ENCODE data around the gene MAMSTR.
"Not testable (repeated sequence)": the region's sequence is repeated elsewhere in the genome, so short reads cannot be mapped to it uniquely, and the experiment has no call there.

The MAMSTR gene, protein sequence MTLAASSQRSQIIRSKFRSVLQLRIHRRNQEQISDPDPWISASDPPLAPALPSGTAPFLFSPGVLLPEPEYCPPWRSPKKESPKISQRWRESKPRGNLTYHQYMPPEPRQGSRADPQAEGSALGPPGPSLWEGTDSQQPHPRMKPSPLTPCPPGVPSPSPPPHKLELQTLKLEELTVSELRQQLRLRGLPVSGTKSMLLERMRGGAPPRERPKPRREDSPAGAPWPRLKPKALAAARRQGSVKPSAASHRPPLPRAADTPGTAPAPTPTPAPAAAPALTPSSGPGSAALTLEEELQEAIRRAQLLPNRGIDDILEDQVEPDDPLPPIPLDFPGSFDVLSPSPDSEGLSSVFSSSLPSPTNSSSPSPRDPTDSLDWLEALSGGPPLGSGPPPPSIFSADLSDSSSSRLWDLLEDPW

GRCh38 chr19:48719263-48720171, at the start of gene MAMSTR:
MAMSTR (minus strand) TSS chr19:48719725; CDS start chr19:48719031, 694 bp downstream.
- H3K4me1 ChIP-seq (ENCODE audit: control insufficient read depth, insufficient read depth, low read length) = peaks cover 25% of the 10 kb centered on the region
- H3K27ac ChIP-seq (ENCODE audit: low read depth, low read length) = no peak within 1 kb of the TSS
- no peaks in the 10 kb centered on the region for H3K9me3 ChIP-seq (ENCODE audit: control insufficient read depth, insufficient read depth, low read length)
- peak within 1 kb of the TSS; percentile 80 for H3K4me3 ChIP-seq (ENCODE audit: low read depth, low read length)
- H3K27me3 ChIP-seq (ENCODE audit: control insufficient read depth, insufficient read depth, low read length) = no peaks in the 10 kb centered on the region
- no peak within 1 kb of the TSS for H3K9ac ChIP-seq (ENCODE audit: low read depth, low read length)
- no peaks in the 10 kb centered on the region for H3K36me3 ChIP-seq (ENCODE audit: control insufficient read depth, insufficient read depth, low read length)

GRCh38 chr19:48768994-48769713, 49.6 kb upstream of the MAMSTR start:
- no peaks in the 10 kb centered on the region for H3K27me3 ChIP-seq (ENCODE audit: control insufficient read depth, insufficient read depth, low read length)
- H3K4me3 ChIP-seq (ENCODE audit: low read depth, low read length) = no peak overlapping the region
- H3K4me1 ChIP-seq (ENCODE audit: control insufficient read depth, insufficient read depth, low read length) = peaks cover 2% of the 10 kb centered on the region; the same call in 1 of the 2 replicates
- H3K36me3 ChIP-seq (ENCODE audit: control insufficient read depth, insufficient read depth, low read length) = no peaks in the 10 kb centered on the region
- H3K9ac ChIP-seq (ENCODE audit: low read depth, low read length) = no peak overlapping the region
- H3K9me3 ChIP-seq (ENCODE audit: control insufficient read depth, insufficient read depth, low read length) = no peaks in the 10 kb centered on the region
- no peak overlapping the region for H3K27ac ChIP-seq (ENCODE audit: low read depth, low read length)

DNA sequence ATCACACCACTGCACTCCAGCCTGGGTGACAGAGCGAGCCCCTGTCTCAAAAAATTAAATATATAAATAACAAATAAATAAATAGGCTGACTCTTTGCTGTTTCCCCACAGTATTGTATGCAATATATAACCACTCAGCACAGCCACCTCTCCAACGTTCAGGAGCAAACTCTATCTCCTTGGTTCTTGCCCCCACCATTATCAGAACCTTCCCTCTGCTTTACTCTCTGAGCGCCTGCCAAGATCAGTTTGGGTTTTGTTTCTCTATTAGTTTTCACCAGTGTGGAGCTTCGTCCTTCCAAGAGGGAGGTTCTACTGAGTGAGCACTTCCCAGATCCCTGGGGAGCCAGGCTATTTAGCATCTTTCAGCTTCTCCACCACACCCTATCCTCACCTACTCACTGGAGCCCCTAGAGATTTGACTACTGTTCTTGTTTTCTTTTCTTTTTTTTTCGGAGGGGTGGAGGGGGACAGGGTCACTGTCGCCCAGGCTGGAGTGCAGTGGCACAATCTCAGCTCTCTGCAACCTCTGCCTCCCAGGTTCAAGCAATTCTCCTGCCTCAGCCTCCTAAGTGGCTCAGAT, 48.7 kb upstream of the MAMSTR start:
- not testable (repeated sequence) for H3K27me3 ChIP-seq (ENCODE audit: control insufficient read depth, insufficient read depth, low read length); H3K4me3 ChIP-seq (ENCODE audit: low read depth, low read length); H3K4me1 ChIP-seq (ENCODE audit: control insufficient read depth, insufficient read depth, low read length); H3K9me3 ChIP-seq (ENCODE audit: control insufficient read depth, insufficient read depth, low read length); H3K9ac ChIP-seq (ENCODE audit: low read depth, low read length); H3K27ac ChIP-seq (ENCODE audit: low read depth, low read length); H3K36me3 ChIP-seq (ENCODE audit: control insufficient read depth, insufficient read depth, low read length)

DNA sequence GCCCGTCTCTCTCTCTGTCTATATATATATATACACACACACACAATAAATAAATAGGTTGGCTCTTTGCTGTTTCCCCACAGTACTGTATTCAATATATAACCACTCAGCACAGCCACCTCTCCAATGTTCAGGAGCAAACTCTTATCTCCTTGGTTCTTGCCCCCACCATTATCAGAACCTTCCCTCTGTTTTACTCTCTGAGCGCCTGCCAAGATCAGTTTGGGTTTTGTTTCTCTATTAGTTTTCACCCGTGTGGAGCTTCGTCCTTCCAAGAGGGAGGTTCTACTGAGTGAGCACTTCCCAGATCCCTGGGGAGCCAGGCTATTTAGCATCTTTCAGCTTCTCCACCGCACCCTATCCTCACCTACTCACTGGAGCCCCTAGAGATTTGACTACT, 46.3 kb upstream of the MAMSTR start:
- H3K4me1 ChIP-seq (ENCODE audit: control insufficient read depth, insufficient read depth, low read length); H3K9ac ChIP-seq (ENCODE audit: low read depth, low read length); H3K4me3 ChIP-seq (ENCODE audit: low read depth, low read length); H3K36me3 ChIP-seq (ENCODE audit: control insufficient read depth, insufficient read depth, low read length); H3K27ac ChIP-seq (ENCODE audit: low read depth, low read length); H3K9me3 ChIP-seq (ENCODE audit: control insufficient read depth, insufficient read depth, low read length); H3K27me3 ChIP-seq (ENCODE audit: control insufficient read depth, insufficient read depth, low read length): not testable (repeated sequence)

GRCh38 chr19:48760504-48761205, 41.1 kb upstream of the MAMSTR start:
- no peaks in the 10 kb centered on the region for H3K27me3 ChIP-seq (ENCODE audit: control insufficient read depth, insufficient read depth, low read length)
- peaks cover 4% of the 10 kb centered on the region; the same call in 1 of the 2 replicates for H3K4me1 ChIP-seq (ENCODE audit: control insufficient read depth, insufficient read depth, low read length)
- no peaks in the 10 kb centered on the region for H3K36me3 ChIP-seq (ENCODE audit: control insufficient read depth, insufficient read depth, low read length)
- no peak overlapping the region for H3K27ac ChIP-seq (ENCODE audit: low read depth, low read length)
- H3K9ac ChIP-seq (ENCODE audit: low read depth, low read length) = no peak overlapping the region
- no peaks in the 10 kb centered on the region for H3K9me3 ChIP-seq (ENCODE audit: control insufficient read depth, insufficient read depth, low read length)
- H3K4me3 ChIP-seq (ENCODE audit: low read depth, low read length) = no peak overlapping the region

GRCh38 chr19:48757741-48758144, 38.2 kb upstream of the MAMSTR start:
- H3K9ac ChIP-seq (ENCODE audit: low read depth, low read length) = no peak overlapping the region
- no peaks in the 10 kb centered on the region for H3K9me3 ChIP-seq (ENCODE audit: control insufficient read depth, insufficient read depth, low read length)
- H3K4me1 ChIP-seq (ENCODE audit: control insufficient read depth, insufficient read depth, low read length) = peaks cover 13% of the 10 kb centered on the region
- no peak overlapping the region for H3K4me3 ChIP-seq (ENCODE audit: low read depth, low read length)
- no peaks in the 10 kb centered on the region for H3K36me3 ChIP-seq (ENCODE audit: control insufficient read depth, insufficient read depth, low read length)
- no peaks in the 10 kb centered on the region for H3K27me3 ChIP-seq (ENCODE audit: control insufficient read depth, insufficient read depth, low read length)
- no peak overlapping the region for H3K27ac ChIP-seq (ENCODE audit: low read depth, low read length)

DNA sequence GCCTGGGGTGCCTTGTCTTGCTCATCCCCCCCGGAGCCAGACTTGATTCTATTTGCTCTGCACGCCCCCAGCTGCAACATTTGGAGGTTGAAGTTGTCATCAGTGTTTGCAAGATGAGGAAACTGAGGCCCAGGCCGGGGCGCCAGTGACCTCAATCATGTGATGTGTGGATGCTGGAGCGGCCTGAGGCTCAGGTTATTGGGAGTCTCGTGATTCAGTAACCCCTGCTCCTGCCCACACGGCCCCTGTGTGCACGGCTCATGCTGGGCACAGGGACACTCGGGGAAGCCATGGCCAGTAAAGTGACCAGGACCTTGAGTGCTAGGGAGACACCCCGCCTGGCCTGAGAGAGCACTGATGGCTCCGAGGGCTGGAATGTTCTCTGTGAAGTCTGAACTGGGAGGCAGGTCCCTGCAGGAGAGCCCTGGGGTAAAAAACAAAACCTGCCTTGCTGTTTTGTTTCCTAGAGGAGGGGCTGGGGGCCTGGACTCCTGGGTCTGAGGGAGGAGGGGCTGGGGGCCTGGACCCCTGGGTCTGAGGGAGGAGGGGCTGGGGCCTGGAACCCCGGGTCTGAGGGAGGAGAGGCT, 37.7 kb upstream of the MAMSTR start:
- H3K36me3 ChIP-seq (ENCODE audit: control insufficient read depth, insufficient read depth, low read length) = no peaks in the 10 kb centered on the region
- H3K9me3 ChIP-seq (ENCODE audit: control insufficient read depth, insufficient read depth, low read length) = no peaks in the 10 kb centered on the region
- H3K4me3 ChIP-seq (ENCODE audit: low read depth, low read length) = no peak overlapping the region
- H3K27ac ChIP-seq (ENCODE audit: low read depth, low read length) = no peak overlapping the region
- H3K27me3 ChIP-seq (ENCODE audit: control insufficient read depth, insufficient read depth, low read length) = no peaks in the 10 kb centered on the region
- H3K4me1 ChIP-seq (ENCODE audit: control insufficient read depth, insufficient read depth, low read length) = peaks cover 13% of the 10 kb centered on the region
- H3K9ac ChIP-seq (ENCODE audit: low read depth, low read length) = no peak overlapping the region

- H3K27ac ChIP-seq (ENCODE audit: low read depth, low read length) = no peak overlapping the region
- H3K9me3 ChIP-seq (ENCODE audit: control insufficient read depth, insufficient read depth, low read length) = no peaks in the 10 kb centered on the region
- no peaks in the 10 kb centered on the region for H3K27me3 ChIP-seq (ENCODE audit: control insufficient read depth, insufficient read depth, low read length)
- no peaks in the 10 kb centered on the region for H3K36me3 ChIP-seq (ENCODE audit: control insufficient read depth, insufficient read depth, low read length)
- H3K4me3 ChIP-seq (ENCODE audit: low read depth, low read length) = no peak overlapping the region
- no peak overlapping the region for H3K9ac ChIP-seq (ENCODE audit: low read depth, low read length)
- peaks cover 13% of the 10 kb centered on the region for H3K4me1 ChIP-seq (ENCODE audit: control insufficient read depth, insufficient read depth, low read length)
Measured at GRCh38 chr19:48756686-48757085, 37.2 kb upstream of the MAMSTR start.

- Histone ChIP-seq H3K4me1 (ENCODE audit: control insufficient read depth, insufficient read depth, low read length) (peaks cover 15% of the 10 kb centered on the region), H3K36me3 (ENCODE audit: control insufficient read depth, insufficient read depth, low read length) (peaks cover 1% of the 10 kb centered on the region; the same call in 1 of the 2 replicates), H3K27ac (ENCODE audit: low read depth, low read length) (no peak overlapping the region), H3K9ac (ENCODE audit: low read depth, low read length) (no peak overlapping the region), H3K4me3 (ENCODE audit: low read depth, low read length) (no peak overlapping the region), H3K27me3 (ENCODE audit: control insufficient read depth, insufficient read depth, low read length) (no peaks in the 10 kb centered on the region), H3K9me3 (ENCODE audit: control insufficient read depth, insufficient read depth, low read length) (no peaks in the 10 kb centered on the region)
Measured at GRCh38 chr19:48756212-48756611, 36.7 kb upstream of the MAMSTR start.

GRCh38 chr19:48755787-48756186, 36.3 kb upstream of the MAMSTR start:
- Histone ChIP-seq H3K9ac (ENCODE audit: low read depth, low read length) (0 out of 2 replicates have a peak overlapping the region, but pooled peaks have one; percentile 30), H3K4me3 (ENCODE audit: low read depth, low read length) (no peak overlapping the region), H3K27me3 (ENCODE audit: control insufficient read depth, insufficient read depth, low read length) (no peaks in the 10 kb centered on the region), H3K36me3 (ENCODE audit: control insufficient read depth, insufficient read depth, low read length) (peaks cover 5% of the 10 kb centered on the region), H3K27ac (ENCODE audit: low read depth, low read length) (no peak overlapping the region), H3K9me3 (ENCODE audit: control insufficient read depth, insufficient read depth, low read length) (no peaks in the 10 kb centered on the region), H3K4me1 (ENCODE audit: control insufficient read depth, insufficient read depth, low read length) (peaks cover 15% of the 10 kb centered on the region)
